Mucosa of descending colon (tissue), 3 donors: ENCODE measurements around the gene ATP5F1E. TPM values are rescaled to one million over a fixed set of nuclear protein-coding genes. Genes with fewer than 3 reads are reported as not detected.

Experiments used
- ATAC-seq: fragments of 200-7000 bp; cut with Tn5 transposase; one replicate; pipeline ENCODE4 v1.9.1; 2020; ENCODE audit warnings: mild to moderate bottlenecking, moderate library complexity
- DNase-seq, 3 donors: peaks; one replicate each; pipeline ENCODE4 v3.0.0-alpha.2; 2020
- H3K36me3 ChIP-seq: fragments of 200-600 bp; one replicate; pipeline ENCODE4 v1.8.0; 2021; ENCODE audit warnings: low read depth, mild to moderate bottlenecking
- H3K4me1 ChIP-seq: fragments of 200-600 bp; one replicate; pipeline ENCODE4 v1.8.0; 2021; ENCODE audit warnings: low read depth, mild to moderate bottlenecking
- H3K4me3 ChIP-seq: fragments of 200-600 bp; one replicate; pipeline ENCODE4 v1.8.0; 2021; ENCODE audit warnings: mild to moderate bottlenecking
- H3K9me3 ChIP-seq: fragments of 200-600 bp; one replicate; pipeline ENCODE4 v1.8.0; 2021; ENCODE audit warnings: mild to moderate bottlenecking
- intact Hi-C, 2 donors: fragments of 100-400 bp; cut with DNase I in 1 of 2; cut with micrococcal nuclease in 1 of 2; formaldehyde crosslinking; loops; one replicate each; pipeline versions ENCODE4 v1.11.0 to v1.11.1; 2022; cut with DNase I, micrococcal nuclease
- total RNA-seq, 3 donors: library from RNA; stranded (reverse); fragmentation: NEBNext Ultra II Directional in 2 of 3; extraction: Animal tissue kit (Norgen Biotek cat#: 25700) in 2 of 3; gene quantifications; one replicate each; pipeline versions ENCODE4 v1.2.1 to v1.2.4, GENCODE V29; 2021 to 2023
- TF ChIP-seq, protein P1 (sequence below): fragments of 200-600 bp; IDR thresholded peaks from one replicate; pipeline ENCODE4 v1.8.0; 2022; ENCODE audit warnings: antibody characterized with exemption, mild to moderate bottlenecking
- donor health status: DM: no; HTN: no; CAD: no; lungs with moderate emphysema.
- donor health status: DM: no; HTN: no; CAD: no.
- donor health status: DM: no; HTN: yes; CAD: no.

ATP5F1E gene
- total RNA-seq, 3 donors from 2014 or later = 65.4 to 76.1 (median 71.3) TPM

DNA sequence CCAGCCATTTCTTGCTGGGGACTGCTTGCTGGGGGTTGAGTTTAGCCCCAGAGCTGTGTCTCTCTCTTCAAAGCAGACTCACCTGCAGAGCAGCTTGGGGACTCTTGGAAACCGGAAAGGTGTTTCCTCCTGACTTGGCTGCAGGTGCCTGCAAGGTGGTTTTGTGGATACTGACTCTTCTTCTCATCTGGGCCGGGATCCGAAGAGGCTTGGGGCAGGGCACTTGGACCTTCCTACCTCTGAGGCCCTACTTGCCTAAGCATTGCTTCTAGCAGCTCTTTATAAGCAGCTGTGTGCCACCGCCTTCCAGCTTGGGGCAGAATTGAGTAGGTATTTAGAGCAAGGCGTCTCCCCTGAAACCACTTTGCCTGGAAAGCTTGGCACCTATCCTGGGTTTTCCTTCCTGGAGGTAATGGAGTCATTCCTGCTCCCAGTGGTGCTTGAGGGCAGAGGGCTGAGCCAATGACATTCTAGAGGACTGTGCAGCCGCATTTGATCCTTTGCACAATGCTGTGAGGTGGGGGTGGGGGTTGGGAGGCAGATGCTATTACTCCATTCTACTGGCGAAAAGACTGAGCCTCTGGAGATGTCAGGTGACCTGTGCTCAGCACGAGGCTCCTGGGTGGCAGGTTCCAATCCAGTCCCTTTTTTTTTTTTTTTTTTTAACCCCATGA is 21.7 kb downstream of the ATP5F1E start:
- intact Hi-C loops = no loop called here
- peak in 1 of 3 donors; percentile 59 for DNase-seq
- no peak overlapping the region for H3K4me3 ChIP-seq
- no peaks in the 10 kb centered on the region for H3K9me3 ChIP-seq
- ATAC-seq = peak; percentile 19
- H3K4me1 ChIP-seq = peaks cover 8% of the 10 kb centered on the region
- TF ChIP-seq, protein P1, sequence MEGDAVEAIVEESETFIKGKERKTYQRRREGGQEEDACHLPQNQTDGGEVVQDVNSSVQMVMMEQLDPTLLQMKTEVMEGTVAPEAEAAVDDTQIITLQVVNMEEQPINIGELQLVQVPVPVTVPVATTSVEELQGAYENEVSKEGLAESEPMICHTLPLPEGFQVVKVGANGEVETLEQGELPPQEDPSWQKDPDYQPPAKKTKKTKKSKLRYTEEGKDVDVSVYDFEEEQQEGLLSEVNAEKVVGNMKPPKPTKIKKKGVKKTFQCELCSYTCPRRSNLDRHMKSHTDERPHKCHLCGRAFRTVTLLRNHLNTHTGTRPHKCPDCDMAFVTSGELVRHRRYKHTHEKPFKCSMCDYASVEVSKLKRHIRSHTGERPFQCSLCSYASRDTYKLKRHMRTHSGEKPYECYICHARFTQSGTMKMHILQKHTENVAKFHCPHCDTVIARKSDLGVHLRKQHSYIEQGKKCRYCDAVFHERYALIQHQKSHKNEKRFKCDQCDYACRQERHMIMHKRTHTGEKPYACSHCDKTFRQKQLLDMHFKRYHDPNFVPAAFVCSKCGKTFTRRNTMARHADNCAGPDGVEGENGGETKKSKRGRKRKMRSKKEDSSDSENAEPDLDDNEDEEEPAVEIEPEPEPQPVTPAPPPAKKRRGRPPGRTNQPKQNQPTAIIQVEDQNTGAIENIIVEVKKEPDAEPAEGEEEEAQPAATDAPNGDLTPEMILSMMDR = no peak
- H3K36me3 ChIP-seq = no peaks in the 10 kb centered on the region

DNA sequence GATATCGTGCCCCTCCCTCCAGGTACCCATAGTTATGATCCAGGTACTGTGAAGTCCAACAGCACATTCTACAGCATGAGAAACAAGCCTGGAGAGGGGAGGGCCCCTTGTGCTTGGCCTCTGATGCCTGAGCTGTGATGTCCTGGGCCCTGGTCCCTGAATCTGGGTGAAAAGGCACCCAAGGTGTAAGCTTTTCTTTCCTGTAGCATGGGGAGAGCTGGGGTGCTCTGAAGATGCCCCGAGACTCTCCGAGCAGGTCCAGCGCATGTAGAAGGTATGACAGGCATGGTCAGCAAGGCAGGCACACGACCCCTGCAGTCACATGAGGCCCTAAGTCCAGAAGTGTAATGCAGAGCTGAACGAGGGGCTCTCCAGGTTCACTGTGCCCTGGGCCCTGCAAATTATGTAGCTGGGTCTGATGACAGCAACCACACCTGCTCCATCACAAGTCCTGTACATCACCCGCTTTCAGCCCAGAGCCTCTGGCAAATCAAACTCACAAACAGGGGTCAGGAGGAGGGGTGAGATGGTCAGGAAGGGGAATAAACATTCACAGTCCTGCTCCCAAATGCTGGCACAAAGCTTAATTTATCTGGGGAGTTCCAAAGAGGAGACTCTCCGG is 23.3 kb downstream of the ATP5F1E start:
- TF ChIP-seq, protein P1 = no peak
- Histone ChIP-seq H3K4me1 (peaks cover 24% of the 10 kb centered on the region), H3K4me3 (no peak overlapping the region), H3K9me3 (no peaks in the 10 kb centered on the region), H3K36me3 (no peaks in the 10 kb centered on the region)
- DNase-seq (no peak), ATAC-seq (no peak)
- intact Hi-C loops = no loop called here

DNA sequence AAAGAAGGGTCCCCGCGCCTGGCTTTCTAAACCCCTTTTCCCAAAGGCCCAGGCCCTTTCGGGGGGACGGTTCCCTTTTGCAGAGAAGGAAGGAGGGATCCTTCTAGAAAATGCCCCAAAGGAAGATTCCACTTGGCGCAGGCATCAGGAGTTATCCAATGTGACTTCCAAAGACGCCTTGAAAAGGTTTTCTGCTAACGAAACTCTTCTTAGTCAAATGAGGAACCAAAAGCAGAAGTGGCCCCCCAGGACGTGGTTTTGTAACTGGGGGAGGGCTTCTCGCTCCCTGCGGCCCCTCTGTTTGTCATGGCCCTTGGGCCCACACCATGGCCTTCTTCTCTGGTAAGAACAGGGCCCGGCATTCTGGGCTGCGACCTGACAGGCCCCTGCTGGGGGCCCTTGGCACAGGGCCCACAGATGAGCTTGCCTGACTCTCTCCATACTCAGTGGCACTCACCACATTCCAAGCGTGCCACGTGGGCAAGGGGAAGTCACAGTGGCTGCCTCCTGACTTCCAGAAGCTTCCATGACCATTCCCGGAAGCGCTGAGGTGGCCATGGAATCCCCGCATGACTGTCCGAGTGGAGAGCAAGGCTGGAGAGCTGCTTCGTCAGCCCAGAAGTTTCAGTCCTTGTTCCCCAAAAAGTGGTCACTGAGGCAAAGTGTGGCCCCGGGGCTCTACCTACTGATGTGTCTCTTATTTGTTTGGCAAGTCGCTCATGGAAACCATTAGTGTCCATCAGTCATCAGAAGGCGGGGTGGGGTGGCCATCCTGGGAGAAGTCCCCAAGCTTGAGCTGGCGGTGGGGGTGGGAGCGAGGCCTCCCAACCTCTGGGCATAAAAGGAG is 24.2 kb downstream of the ATP5F1E start:
- TF ChIP-seq, protein P1 = no peak
- Histone ChIP-seq H3K9me3 (no peaks in the 10 kb centered on the region), H3K4me3 (no peak overlapping the region), H3K4me1 (peaks cover 32% of the 10 kb centered on the region), H3K36me3 (no peaks in the 10 kb centered on the region)
- ATAC-seq (no peak), DNase-seq (peak; percentile 60 to 75 (median 62))
- intact Hi-C loops = no loop called here

DNA sequence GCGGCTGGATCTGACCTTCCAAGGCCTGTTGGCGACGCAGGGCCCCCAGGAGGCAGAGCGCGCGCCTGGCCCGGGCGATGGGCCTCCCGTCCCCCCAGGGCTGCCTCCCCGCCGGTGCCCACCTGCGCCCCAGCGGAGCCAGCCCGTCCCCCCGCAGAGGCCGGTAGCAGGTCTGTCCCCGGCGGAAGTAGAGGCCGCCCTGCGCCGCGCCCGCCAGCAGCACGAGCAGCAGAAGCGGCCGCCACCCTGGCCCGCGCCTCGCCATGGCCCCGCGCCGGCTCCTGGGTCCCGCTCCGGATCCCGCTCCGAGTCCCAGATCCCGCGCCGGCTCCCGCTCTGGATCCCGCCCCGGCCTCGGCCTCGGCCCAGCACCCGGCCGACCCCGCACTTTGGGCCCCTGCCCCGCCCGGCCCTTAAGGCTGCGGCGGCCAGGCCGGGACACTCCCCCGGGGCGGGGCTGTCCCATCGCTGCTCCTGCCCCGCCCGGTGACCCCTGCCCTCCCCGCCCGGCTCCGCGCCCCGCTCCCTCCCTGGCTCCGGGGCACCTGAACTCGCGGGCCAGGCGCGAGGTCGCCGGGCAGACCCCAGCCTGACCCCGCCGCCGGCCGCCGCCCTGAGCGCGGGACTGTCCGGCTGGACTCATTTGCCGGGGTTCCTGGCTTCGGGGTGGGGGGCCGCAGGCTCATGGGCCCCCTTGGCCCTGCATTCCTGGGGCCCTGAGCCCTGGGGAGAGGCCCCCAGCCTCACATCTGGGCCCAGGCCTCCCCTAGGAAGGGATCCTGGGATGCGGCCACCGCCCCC is 25.1 kb downstream of the ATP5F1E start, which contains the start of gene CTSZ:
CTSZ (minus strand) TSS at position 391 of the 801 bp plus-strand sequence; CDS start at position 265, 126 bp downstream.
- Histone ChIP-seq H3K9me3 (no peaks in the 10 kb centered on the region), H3K4me1 (peaks cover 32% of the 10 kb centered on the region), H3K36me3 (no peaks in the 10 kb centered on the region), H3K4me3 (peak within 1 kb of the TSS; percentile 59)
- intact Hi-C loops = no loop called here
- TF ChIP-seq, protein P1 = no peak
- ATAC-seq (peak; percentile 81), DNase-seq (peak; percentile 87 to 89 (median 89))
